8988T (cell line): ENCODE results near the gene TSPAN10.

ENCODE experiments used
- DNase-seq: peaks from one replicate; pipeline ENCODE4 v3.0.0; 2011

TSPAN10 gene

GRCh38 chr17:81690549-81690948 lies 53.6 kb downstream of the TSPAN10 start:
- no peak for DNase-seq

GRCh38 chr17:81691196-81691595 lies 54.2 kb downstream of the TSPAN10 start:
- DNase-seq = no peak

GRCh38 chr17:81691608-81692007 lies 54.6 kb downstream of the TSPAN10 start:
- no peak for DNase-seq

- peak; percentile 81 for DNase-seq
Observed at GRCh38 chr17:81693509-81694210, 56.7 kb downstream of the TSPAN10 start.

- DNase-seq = no peak
Observed at GRCh38 chr17:81694810-81695209, 57.8 kb downstream of the TSPAN10 start.

- DNase-seq = no peak
Observed at GRCh38 chr17:81695211-81695610, 58.2 kb downstream of the TSPAN10 start.

GRCh38 chr17:81695801-81696200 lies 58.8 kb downstream of the TSPAN10 start:
- DNase-seq = no peak

- DNase-seq = no peak
Observed at GRCh38 chr17:81696218-81696941, 59.4 kb downstream of the TSPAN10 start.

- no peak for DNase-seq
Observed at GRCh38 chr17:81697261-81698044, 60.5 kb downstream of the TSPAN10 start.
